Liver (tissue), 9 donors: ENCODE measurements around the gene JAZF1. TPM values are rescaled to one million over a fixed set of nuclear protein-coding genes. Genes with fewer than 3 reads are reported as not detected.

Experiments
- DNase-seq: peaks from one replicate; pipeline ENCODE4 v3.0.0-alpha.2; 2017; ENCODE audit warnings: low spot score
- H3K27ac ChIP-seq, 2 donors: one replicate each; pipeline ENCODE4 v1.7.0; 2013; ENCODE audit warnings: inconsistent platforms in 2 of 2, low read length in 2 of 2, control low read depth in 1 of 2, low read depth in 1 of 2, mild to moderate bottlenecking in 1 of 2
- H3K27me3 ChIP-seq, 4 donors: one replicate each; pipeline versions ENCODE4 v1.6.1 to v1.7.0; 2013; ENCODE audit warnings: low read length in 3 of 4, inconsistent platforms in 1 of 4, mild to moderate bottlenecking in 1 of 4, moderate library complexity in 1 of 4; ENCODE audit not compliant: control insufficient read depth in 4 of 4, insufficient read depth in 4 of 4
- H3K36me3 ChIP-seq, 4 donors: one replicate each; pipeline versions ENCODE4 v1.6.1 to v1.7.0; 2013; ENCODE audit warnings: low read length in 3 of 4, mild to moderate bottlenecking in 3 of 4, low read depth in 1 of 4, moderate library complexity in 1 of 4; ENCODE audit not compliant: control insufficient read depth in 4 of 4, insufficient read depth in 3 of 4
- H3K4me1 ChIP-seq, 4 donors: one replicate each; pipeline versions ENCODE4 v1.6.1 to v1.7.0; 2013; ENCODE audit warnings: low read length in 3 of 4, mild to moderate bottlenecking in 3 of 4, moderate library complexity in 1 of 4; ENCODE audit not compliant: control insufficient read depth in 4 of 4, insufficient read depth in 4 of 4
- H3K4me3 ChIP-seq, 3 donors: one replicate each; pipeline versions ENCODE4 v1.6.1 to v1.7.0; 2013; ENCODE audit warnings: low read length in 3 of 3, control low read depth in 1 of 3, low read depth in 1 of 3, mild to moderate bottlenecking in 1 of 3
- H3K9ac ChIP-seq, 2 donors: one replicate each; pipeline ENCODE4 v1.7.0; 2013; ENCODE audit warnings: low read length in 2 of 2, mild to moderate bottlenecking in 2 of 2, moderate library complexity in 2 of 2, control low read depth in 1 of 2, low read depth in 1 of 2
- H3K9me3 ChIP-seq, 4 donors: one replicate each; pipeline versions ENCODE4 v1.6.1 to v1.7.0; 2013; ENCODE audit warnings: low read length in 3 of 4; ENCODE audit not compliant: control insufficient read depth in 4 of 4
- ATF3 ChIP-seq: IDR thresholded peaks from 2 replicates; pipeline ENCODE4 v1.6.1; 2016; ENCODE audit warnings: antibody characterized with exemption
- CTCF ChIP-seq: fragments of 150-350 bp; IDR thresholded peaks from 2 replicates; pipeline ENCODE4 v1.5.1; 2017; ENCODE audit warnings: improper control_type of control experiment, low read depth, low read length; ENCODE audit not compliant: missing input control
- EGR1 ChIP-seq, 2 donors: IDR thresholded peaks; 2 replicates each; pipeline ENCODE4 v1.6.1; 2016 to 2018; ENCODE audit warnings: antibody characterized with exemption in 2 of 2, low read depth in 2 of 2
- FOXA1 ChIP-seq: IDR thresholded peaks from 2 replicates; pipeline ENCODE4 v1.6.1; 2016; ENCODE audit warnings: antibody characterized with exemption
- FOXA2 ChIP-seq: IDR thresholded peaks from 2 replicates; pipeline ENCODE4 v1.6.1; 2016; ENCODE audit warnings: antibody characterized with exemption
- GABPA ChIP-seq, 2 donors: IDR thresholded peaks in 1 of 2; conservative IDR thresholded peaks in 1 of 2; 2 replicates each; pipeline ENCODE4 v1.6.1; 2016; ENCODE audit warnings: antibody characterized with exemption in 2 of 2, mild to moderate bottlenecking in 1 of 2, moderate library complexity in 1 of 2
- HNF4A ChIP-seq, 2 donors: conservative IDR thresholded peaks; 2 replicates each; pipeline ENCODE4 v1.6.1; 2016; ENCODE audit warnings: antibody characterized with exemption in 2 of 2, mild to moderate bottlenecking in 2 of 2
- HNF4G ChIP-seq: IDR thresholded peaks from 2 replicates; pipeline ENCODE4 v1.6.1; 2016; ENCODE audit warnings: antibody characterized with exemption
- JUND ChIP-seq, 2 donors: IDR thresholded peaks; 2 replicates each; pipeline ENCODE4 v1.6.1; 2016; ENCODE audit warnings: antibody characterized with exemption in 2 of 2
- MAX ChIP-seq: IDR thresholded peaks from 2 replicates; pipeline ENCODE4 v1.6.1; 2016; ENCODE audit warnings: antibody characterized with exemption
- NR2F2 ChIP-seq: IDR thresholded peaks from 2 replicates; pipeline ENCODE4 v1.6.1; 2016; ENCODE audit warnings: antibody characterized with exemption
- RAD21 ChIP-seq, 2 donors: IDR thresholded peaks; 2 replicates each; pipeline ENCODE4 v1.6.1; 2016; ENCODE audit warnings: antibody characterized with exemption in 2 of 2, mild to moderate bottlenecking in 2 of 2
- REST ChIP-seq: IDR thresholded peaks from 2 replicates; pipeline ENCODE4 v1.6.1; 2016; ENCODE audit warnings: antibody characterized with exemption, mild to moderate bottlenecking
- RXRA ChIP-seq, 2 donors: IDR thresholded peaks; 2 replicates each; pipeline ENCODE4 v1.6.1; 2017 to 2018; ENCODE audit warnings: antibody characterized with exemption in 2 of 2, mild to moderate bottlenecking in 1 of 2
- SP1 ChIP-seq: IDR thresholded peaks from 2 replicates; pipeline ENCODE4 v1.6.1; 2018; ENCODE audit warnings: antibody characterized with exemption, mild to moderate bottlenecking
- TAF1 ChIP-seq: conservative IDR thresholded peaks from 2 replicates; pipeline ENCODE4 v1.6.1; 2016; ENCODE audit warnings: antibody characterized with exemption, mild to moderate bottlenecking
- ZBTB33 ChIP-seq: IDR thresholded peaks from 2 replicates; pipeline ENCODE4 v1.6.1; 2016; ENCODE audit warnings: antibody characterized with exemption
- WGBS: extraction: QIAGEN DNeasy Blood & Tissue Kit; methylation state at CpG from one replicate; pipeline ENCODE4 v1.1.7; 2013; 5-methylcytosine and 5-hydroxymethylcytosine counted together
- polyA plus RNA-seq, 2 donors: library from polyadenylated mRNA; stranded (reverse) in 1 of 2; unstranded in 1 of 2; fragments of 200-250 nt in 1 of 2; fragments of >200 nt in 1 of 2; fragmentation: Nextera tagmentation in 1 of 2; extraction: Ambion mirVana in 1 of 2; gene quantifications; one replicate each; pipeline versions ENCODE4 v1.2.1 to v1.2.3, GENCODE V29; 2013 to 2015
- total RNA-seq, 2 donors: library from RNA; depleted of rRNA; stranded (reverse); fragments of >200 nt; gene quantifications; one replicate each; pipeline ENCODE4 v1.2.3, GENCODE V29; 2014
- donor health status: healthy.
- donor health status: healthy.
- donor health status: healthy.
- donor health status: healthy.
- donor health status: healthy.

The JAZF1 gene
- total and polyA plus RNA-seq, 4 donors, result 2.7 to 17.8 (median 4.0) TPM

- H3K9me3 ChIP-seq, result no peaks in the 10 kb centered on the region
- no peak for DNase-seq
- H3K27me3 ChIP-seq, result no peaks in the 10 kb centered on the region
- H3K27ac ChIP-seq, result no peak overlapping the region
- H3K4me1 ChIP-seq, result peaks cover 4 to 12% (median 7%) of the 10 kb centered on the region in 4 donors
- WGBS, result 44% methylated on average over 7 of the region's 7 CpGs
- no peak overlapping the region for H3K9ac ChIP-seq
- TF ChIP-seq JUND (IDR thresholded peaks at IDR 0.05) (no peak), SP1 (no peak), CTCF (peak; percentile 97), RXRA (IDR thresholded peaks at IDR 0.05) (no peak), MAX (no peak), TAF1 (no peak), GABPA (IDR thresholded peaks at IDR 0.05 in 1 of 2, conservative IDR thresholded peaks at IDR 0.05 in 1 of 2) (no peak), FOXA1 (no peak), RAD21 (IDR thresholded peaks at IDR 0.05) (peak; percentile 75 to 82), FOXA2 (no peak), HNF4G (no peak), ZBTB33 (no peak)
- no peak overlapping the region for H3K4me3 ChIP-seq
- H3K36me3 ChIP-seq, result no peaks in the 10 kb centered on the region
These were observed 102.3 kb downstream of the JAZF1 start for GRCh38 chr7:28078036-28078901.

- Histone ChIP-seq H3K4me3 (no peak overlapping the region), H3K4me1 (peaks cover 0 to 8% (median 4%) of the 10 kb centered on the region in 4 donors), H3K9me3 (no peaks in the 10 kb centered on the region), H3K27me3 (no peaks in the 10 kb centered on the region), H3K27ac (no peak overlapping the region), H3K9ac (no peak overlapping the region), H3K36me3 (no peaks in the 10 kb centered on the region)
- 89% methylated on average over 2 of the region's 2 CpGs for WGBS
- DNase-seq, result no peak
- TF ChIP-seq EGR1 (IDR thresholded peaks at IDR 0.05; ENCODE audit: low read depth in 2 of 2) (no peak), FOXA2 (no peak), ZBTB33 (no peak), JUND (IDR thresholded peaks at IDR 0.05) (no peak), TAF1 (no peak), NR2F2 (no peak), CTCF (no peak), SP1 (no peak), HNF4G (no peak), ATF3 (no peak), REST (no peak), RAD21 (IDR thresholded peaks at IDR 0.05) (no peak), HNF4A (conservative IDR thresholded peaks at IDR 0.05) (no peak), GABPA (IDR thresholded peaks at IDR 0.05 in 1 of 2, conservative IDR thresholded peaks at IDR 0.05 in 1 of 2) (no peak), FOXA1 (no peak), MAX (no peak)
These were observed 103.0 kb downstream of the JAZF1 start for GRCh38 chr7:28077616-28078015.
